GM12891 (cell line): ENCODE measurements around the gene CDH4.

ENCODE experiments used
- POLR2A ChIP-seq: IDR thresholded peaks from 2 replicates; pipeline ENCODE4 v1.6.1; 2011; ENCODE audit warnings: low read depth, low read length, control low read depth
- POLR2AphosphoS5 ChIP-seq: IDR thresholded peaks from 2 replicates; pipeline ENCODE4 v1.6.1; 2011; ENCODE audit warnings: low read depth, low read length, control low read depth
- SPI1 ChIP-seq: IDR thresholded peaks from 2 replicates; pipeline ENCODE4 v1.6.1; 2011; ENCODE audit warnings: low read depth, low read length, control low read depth

GRCh38 chr20:61459705-61460104, 207.6 kb downstream of the CDH4 start:
- TF ChIP-seq POLR2A (no peak), POLR2AphosphoS5 (no peak), SPI1 (no peak)
